H1 (cell line): ENCODE measurements around the gene SPATA32. TPM values are rescaled to one million over a fixed set of nuclear protein-coding genes. Genes with fewer than 3 reads are reported as not detected.

Experiments used
- CTCF ChIP-seq, 3 experiments: IDR thresholded peaks; 1 replicate in 2 of 3; 2 replicates in 1 of 3; pipeline versions ENCODE4 v1.5.1 to v1.6.1; 2011; ENCODE audit warnings: low read length in 3 of 3, mild to moderate bottlenecking in 3 of 3, inconsistent platforms in 2 of 3, low read depth in 1 of 3, moderate library complexity in 1 of 3; ENCODE audit not compliant: insufficient read depth in 1 of 3; ENCODE audit errors: control extremely low read depth in 1 of 3
- JUN ChIP-seq: IDR thresholded peaks from 2 replicates; pipeline ENCODE4 v1.6.1; 2011; ENCODE audit warnings: low read depth, mild to moderate bottlenecking, improper control_type of control experiment, low read length
- KDM5A ChIP-seq: fragments of 200-600 bp; IDR thresholded peaks from 2 replicates; pipeline ENCODE4 v1.7.1; 2012; ENCODE audit warnings: mild to moderate bottlenecking, low read length, inconsistent platforms, mixed read lengths
- MAFK ChIP-seq: IDR thresholded peaks from 2 replicates; pipeline ENCODE4 v1.6.1; 2012; ENCODE audit warnings: low read depth, mild to moderate bottlenecking, improper control_type of control experiment, low read length
- RXRA ChIP-seq: IDR thresholded peaks from 2 replicates; pipeline ENCODE4 v1.6.1; 2011; ENCODE audit warnings: low read depth, mild to moderate bottlenecking, low read length, moderate library complexity; ENCODE audit not compliant: insufficient read depth
- SAP30 ChIP-seq: fragments of 300-600 bp; sonication (generic); IDR thresholded peaks from 2 replicates; pipeline ENCODE4 v1.7.1; 2012; ENCODE audit warnings: low read length, moderate library complexity, mild to moderate bottlenecking, inconsistent platforms; ENCODE audit not compliant: insufficient read depth, insufficient replicate concordance
- SP4 ChIP-seq: IDR thresholded peaks from 2 replicates; pipeline ENCODE4 v1.6.1; 2012; ENCODE audit warnings: low read length, inconsistent platforms
- SRF ChIP-seq: IDR thresholded peaks from 2 replicates; pipeline ENCODE4 v1.6.1; 2011; ENCODE audit warnings: mild to moderate bottlenecking, low read depth, low read length, moderate library complexity
- TBP ChIP-seq: IDR thresholded peaks from 2 replicates; pipeline ENCODE4 v1.6.1; 2011; ENCODE audit warnings: low read depth, low read length, improper control_type of control experiment
- polyA plus RNA-seq, 7 experiments: library from polyadenylated mRNA; depleted of rRNA in 3 of 7; stranded (reverse) in 5 of 7; unstranded in 2 of 7; fragments of >200 nt in 5 of 7; fragments of 200-250 nt in 2 of 7; gene quantifications; 1 replicate in 5 of 7; 2 replicates in 1 of 7; 4 replicates in 1 of 7; pipeline versions ENCODE4 v1.2.1 to v1.2.3, GENCODE V29; 2011 to 2013; ENCODE audit warnings: missing spikeins in 2 of 7, mixed read lengths in 2 of 7
- total RNA-seq: library from RNA; stranded (reverse); fragmentation: NEBNext Ultra II Directional; extraction: Animal tissue kit (Norgen Biotek cat#: 25700); gene quantifications from 2 replicates; pipeline ENCODE4 v1.2.1, GENCODE V29; 2021

SPATA32 gene
- total and polyA plus RNA-seq, 2 of the 8 experiments (the other 6 are each of a cell fraction or from before 2014, with no cell fraction given), result 0.24 TPM; not detected in 1

GRCh38 chr17:45277992-45278391 lies 16.1 kb upstream of the SPATA32 start (continued):
- TF ChIP-seq CTCF (IDR thresholded peaks at IDR 0.05; ENCODE audit: control extremely low read depth in 1 of 3, insufficient read depth in 1 of 3, low read depth in 1 of 3, low read length in 3 of 3), result no peak
- no peak for TF ChIP-seq SP4
- TF ChIP-seq KDM5A, result no peak
- TF ChIP-seq RXRA, result no peak
- TF ChIP-seq SRF, result no peak
- TF ChIP-seq MAFK, result no peak
- TF ChIP-seq TBP, result no peak
- TF ChIP-seq SAP30, result no peak
- no peak for TF ChIP-seq JUN
